Esophagus (tissue), 2 donors: ENCODE data around the gene RSKR. TPM values are rescaled to one million over a fixed set of nuclear protein-coding genes. Genes with fewer than 3 reads are reported as not detected.

Experiments
- polyA plus RNA-seq, 2 donors: library from polyadenylated mRNA; stranded (reverse); fragments of 200-250 nt; gene quantifications; one replicate each; pipeline ENCODE4 v1.2.3, GENCODE V29; 2013
- donor health status: healthy with polysubstance abuse.
- donor health status: Bipolar disorder and iron deficiency.

RSKR gene
- polyA plus RNA-seq, 2 donors: 2.0 to 6.7 TPM

Other genes starting within 250 kb of the RSKR start
- gene SEBOX, start 249.0 kb downstream of the RSKR start, polyA plus RNA-seq: not detected
- gene VTN, start 243.9 kb downstream of the RSKR start, polyA plus RNA-seq: under 1 TPM; 0.22 to 0.51 TPM
- 1 to 10 TPM; 3.0 to 4.4 TPM for gene SARM1, start 242.5 kb downstream of the RSKR start, polyA plus RNA-seq
- 1 to 10 TPM in 1 of 2 donors, under 1 TPM in 1; 0.86 to 1.6 TPM for gene SLC46A1, start 208.0 kb downstream of the RSKR start, polyA plus RNA-seq
- under 1 TPM in 1 of 2 donors, not detected in 1; 0.02 TPM for gene SLC13A2, start 140.5 kb downstream of the RSKR start, polyA plus RNA-seq
- 10 to 100 TPM in 1 of 2 donors, 1 to 10 TPM in 1; 8.8 to 10.6 TPM for gene FOXN1, start 107.8 kb downstream of the RSKR start, polyA plus RNA-seq
- 10 to 100 TPM; 15.3 to 20.1 TPM for gene UNC119, start 61.6 kb downstream of the RSKR start, polyA plus RNA-seq
- 10 to 100 TPM in 1 of 2 donors, 1 to 10 TPM in 1; 9.8 to 30.7 TPM for gene PIGS, start 42.7 kb downstream of the RSKR start, polyA plus RNA-seq
- gene ALDOC, start 37.3 kb downstream of the RSKR start, polyA plus RNA-seq: 10 to 100 TPM; 21.3 to 24.0 TPM
- gene SPAG5, start 15.2 kb downstream of the RSKR start, polyA plus RNA-seq: 10 to 100 TPM; 11.6 to 19.7 TPM
- 10 to 100 TPM; 19.2 to 23.5 TPM for gene BLTP2, start 31.0 kb upstream of the RSKR start, polyA plus RNA-seq
- 10 to 100 TPM; 20.7 to 40.6 TPM for gene SDF2, start 47.7 kb upstream of the RSKR start, polyA plus RNA-seq
- gene SUPT6H, start 48.0 kb upstream of the RSKR start, polyA plus RNA-seq: 10 to 100 TPM; 21.4 to 29.2 TPM
- gene PROCA1, start 97.7 kb upstream of the RSKR start, polyA plus RNA-seq: 1 to 10 TPM in 1 of 2 donors, under 1 TPM in 1; 0.59 to 2.0 TPM
- gene RAB34, start 103.7 kb upstream of the RSKR start, polyA plus RNA-seq: 10 to 100 TPM; 31.5 to 42.2 TPM
- 1,000 to 10,000 TPM in 1 of 2 donors, 100 to 1,000 TPM in 1; 745 to 1,436 TPM for gene RPL23A, start 105.8 kb upstream of the RSKR start, polyA plus RNA-seq
- gene TLCD1, start 112.0 kb upstream of the RSKR start, polyA plus RNA-seq: 10 to 100 TPM; 12.5 to 16.9 TPM
- gene NEK8, start 114.6 kb upstream of the RSKR start, polyA plus RNA-seq: 1 to 10 TPM; 2.6 to 5.3 TPM
- 10 to 100 TPM; 30.0 to 34.6 TPM for gene TRAF4, start 129.8 kb upstream of the RSKR start, polyA plus RNA-seq
- gene FAM222B, start 228.6 kb upstream of the RSKR start, polyA plus RNA-seq: 1 to 10 TPM; 5.6 to 7.3 TPM
- 10 to 100 TPM; 24.0 to 32.4 TPM for gene ERAL1, start 240.8 kb upstream of the RSKR start, polyA plus RNA-seq